HG03469 (cell line): Measurements from ENCODE around the gene ZNF219.

Experiments used
- ATAC-seq: cut with Tn5 transposase; IDR thresholded peaks from one replicate; pipeline ENCODE4 v1.9.1; 2021; ENCODE audit warnings: mild to moderate bottlenecking, moderate library complexity, moderate number of reproducible peaks; ENCODE audit not compliant: unreplicated experiment

ZNF219 gene

DNA sequence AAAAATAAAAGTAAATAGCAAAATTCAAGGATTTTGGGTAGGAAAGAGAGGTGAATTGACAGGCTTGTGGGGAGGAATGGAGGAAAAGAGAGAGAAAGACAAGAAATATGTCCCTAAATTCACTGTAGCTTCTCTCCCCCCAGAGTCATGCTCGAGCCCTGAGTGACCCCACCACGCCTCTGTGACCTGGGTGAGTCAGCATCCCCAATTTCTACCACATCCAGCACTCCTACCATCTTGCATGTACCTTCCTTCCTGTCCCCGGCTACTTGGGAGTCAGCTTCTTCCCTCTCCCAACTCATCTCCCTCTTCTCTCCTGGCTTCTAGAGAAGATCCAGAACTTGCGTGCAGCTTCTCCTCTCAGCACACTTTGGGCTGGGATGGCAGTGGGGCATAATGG lies 9.8 kb downstream of the ZNF219 start:
- no peak for ATAC-seq

- ATAC-seq, result peak; percentile 63
Observed at GRCh38 chr14:21087294-21088091, 11.0 kb downstream of the ZNF219 start.

GRCh38 chr14:21086908-21087293 lies 11.6 kb downstream of the ZNF219 start:
- ATAC-seq, result no peak

- no peak for ATAC-seq
Observed at GRCh38 chr14:21084998-21085853, 13.2 kb downstream of the ZNF219 start.

- no peak for ATAC-seq
Observed at GRCh38 chr14:21084396-21084795, 14.1 kb downstream of the ZNF219 start.

- ATAC-seq, result no peak
Observed at GRCh38 chr14:21083565-21084325, 14.7 kb downstream of the ZNF219 start.

DNA sequence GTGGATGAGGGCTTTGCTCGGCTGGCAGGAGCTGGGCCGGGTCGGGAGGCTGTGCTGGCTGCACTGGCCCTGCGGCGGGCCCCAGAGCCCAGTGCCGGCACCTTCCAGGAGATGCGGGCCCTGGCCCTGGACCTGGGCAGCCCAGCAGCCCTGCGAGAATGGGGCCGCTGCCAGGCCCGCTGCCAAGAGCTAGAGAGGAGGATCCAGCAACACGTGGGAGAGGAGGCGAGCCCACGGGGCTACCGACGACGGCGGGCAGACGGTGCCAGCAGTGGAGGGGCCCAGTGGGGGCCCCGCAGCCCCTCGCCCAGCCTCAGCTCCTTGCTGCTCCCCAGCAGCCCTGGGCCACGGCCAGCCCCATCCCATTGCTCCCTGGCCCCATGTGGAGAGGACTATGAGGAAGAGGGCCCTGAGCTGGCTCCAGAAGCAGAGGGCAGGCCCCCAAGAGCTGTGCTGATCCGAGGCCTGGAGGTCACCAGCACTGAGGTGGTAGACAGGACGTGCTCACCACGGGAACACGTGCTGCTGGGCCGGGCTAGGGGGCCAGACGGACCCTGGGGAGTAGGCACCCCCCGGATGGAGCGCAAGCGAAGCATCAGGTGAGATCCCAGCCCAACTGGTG lies 16.8 kb downstream of the ZNF219 start:
- no peak for ATAC-seq

DNA sequence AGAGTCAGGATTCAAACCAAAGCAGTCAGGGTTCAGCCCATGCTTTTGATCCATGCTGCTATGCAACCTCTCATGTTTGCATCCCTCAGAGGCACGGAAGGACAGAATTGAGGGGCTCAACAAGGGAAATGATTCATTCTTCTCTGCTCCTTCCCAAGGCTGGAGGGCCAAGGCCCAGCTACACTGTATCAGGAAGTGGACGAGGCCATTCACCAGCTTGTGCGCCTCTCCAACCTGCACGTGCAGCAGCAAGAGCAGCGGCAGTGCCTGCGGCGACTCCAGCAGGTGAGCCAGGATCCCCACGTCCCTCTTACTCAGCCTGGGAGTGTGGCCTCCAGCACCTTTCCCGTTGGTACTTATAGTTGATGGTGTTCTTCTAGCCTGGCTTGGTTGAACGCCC lies 19.7 kb downstream of the ZNF219 start:
- ATAC-seq, result no peak

GRCh38 chr14:21078287-21078686 lies 20.2 kb downstream of the ZNF219 start:
- no peak for ATAC-seq

GRCh38 chr14:21077672-21078071 lies 20.8 kb downstream of the ZNF219 start:
- no peak for ATAC-seq

DNA sequence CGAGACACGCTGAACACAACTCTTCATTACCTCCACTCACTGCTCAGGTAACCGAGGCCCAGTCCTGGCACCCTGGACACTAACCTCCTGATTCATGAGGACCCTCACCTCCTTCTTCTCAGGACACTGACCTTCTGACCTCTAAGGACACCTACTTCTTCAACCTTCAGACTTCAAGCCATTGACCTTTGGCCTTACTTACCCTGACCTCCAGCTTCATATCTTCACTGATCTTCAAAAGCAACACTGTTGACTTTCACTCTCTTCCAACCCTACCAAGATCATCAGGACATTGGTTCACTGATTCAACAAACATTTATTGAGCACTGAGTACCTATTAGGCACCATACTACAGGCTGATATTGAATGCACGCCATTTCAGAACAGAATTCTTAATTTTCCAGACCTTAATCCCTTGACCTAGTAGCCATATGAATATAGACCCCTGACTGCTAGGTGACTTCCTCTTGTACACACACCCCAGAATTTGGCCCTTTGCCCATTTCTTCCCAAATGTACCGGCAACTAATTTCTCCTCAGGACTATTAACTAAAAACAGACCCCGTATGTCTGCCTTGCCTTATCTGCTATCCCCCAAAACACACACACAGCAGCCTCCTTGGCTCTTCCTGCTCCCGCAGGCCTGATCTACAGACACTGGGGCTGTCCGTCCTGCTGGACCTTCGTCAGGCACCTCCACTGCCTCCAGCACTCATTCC lies 22.6 kb downstream of the ZNF219 start:
- ATAC-seq, result no peak

DNA sequence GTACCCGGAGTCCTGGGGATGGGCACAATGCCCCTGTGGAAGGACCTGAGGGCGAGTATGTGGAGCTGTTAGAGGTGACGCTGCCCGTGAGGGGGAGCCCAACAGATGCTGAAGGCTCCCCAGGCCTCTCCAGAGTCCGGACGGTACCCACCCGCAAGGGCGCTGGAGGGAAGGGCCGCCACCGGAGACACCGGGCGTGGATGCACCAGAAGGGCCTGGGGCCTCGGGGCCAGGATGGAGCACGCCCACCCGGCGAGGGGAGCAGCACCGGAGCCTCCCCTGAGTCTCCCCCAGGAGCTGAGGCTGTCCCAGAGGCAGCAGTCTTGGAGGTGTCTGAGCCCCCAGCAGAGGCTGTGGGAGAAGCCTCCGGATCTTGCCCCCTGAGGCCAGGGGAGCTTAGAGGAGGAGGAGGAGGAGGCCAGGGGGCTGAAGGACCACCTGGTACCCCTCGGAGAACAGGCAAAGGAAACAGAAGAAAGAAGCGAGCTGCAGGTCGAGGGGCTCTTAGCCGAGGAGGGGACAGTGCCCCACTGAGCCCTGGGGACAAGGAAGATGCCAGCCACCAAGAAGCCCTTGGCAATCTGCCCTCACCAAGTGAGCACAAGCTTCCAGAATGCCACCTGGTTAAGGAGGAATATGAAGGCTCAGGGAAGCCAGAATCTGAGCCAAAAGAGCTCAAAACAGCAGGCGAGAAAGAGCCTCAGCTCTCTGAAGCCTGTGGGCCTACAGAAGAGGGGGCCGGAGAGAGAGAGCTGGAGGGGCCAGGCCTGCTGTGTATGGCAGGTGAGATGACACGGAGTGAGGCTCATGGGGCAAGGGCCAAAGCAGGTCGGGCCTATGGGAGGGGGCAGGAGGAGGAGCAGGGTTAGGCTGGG lies 23.8 kb downstream of the ZNF219 start:
- ATAC-seq, result no peak

GRCh38 chr14:21073921-21074320 lies 24.5 kb downstream of the ZNF219 start:
- ATAC-seq, result no peak

DNA sequence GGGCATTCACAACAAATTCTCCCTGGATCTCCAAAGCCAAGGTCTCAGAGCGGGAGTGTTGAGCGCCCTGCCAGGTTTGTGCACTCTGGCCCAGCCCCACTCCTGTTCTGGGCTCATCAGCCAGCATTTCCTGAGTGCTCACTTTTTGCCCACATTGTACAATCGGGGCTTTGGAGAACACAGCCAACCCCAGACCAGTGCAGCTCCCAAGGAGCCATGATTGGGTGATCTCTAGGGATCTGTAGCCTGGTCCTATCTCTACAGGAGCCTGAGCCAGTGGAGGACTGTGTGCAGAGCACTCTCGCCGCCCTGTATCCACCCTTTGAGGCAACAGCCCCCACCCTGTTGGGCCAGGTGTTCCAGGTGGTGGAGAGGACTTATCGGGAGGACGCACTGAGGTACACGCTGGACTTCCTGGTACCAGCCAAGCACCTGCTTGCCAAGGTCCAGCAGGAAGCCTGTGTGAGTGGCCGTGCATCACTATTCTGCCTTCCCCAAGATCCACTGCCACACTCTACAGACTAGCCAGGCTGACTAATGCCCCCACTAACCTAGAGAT lies 25.6 kb downstream of the ZNF219 start:
- ATAC-seq, result no peak

DNA sequence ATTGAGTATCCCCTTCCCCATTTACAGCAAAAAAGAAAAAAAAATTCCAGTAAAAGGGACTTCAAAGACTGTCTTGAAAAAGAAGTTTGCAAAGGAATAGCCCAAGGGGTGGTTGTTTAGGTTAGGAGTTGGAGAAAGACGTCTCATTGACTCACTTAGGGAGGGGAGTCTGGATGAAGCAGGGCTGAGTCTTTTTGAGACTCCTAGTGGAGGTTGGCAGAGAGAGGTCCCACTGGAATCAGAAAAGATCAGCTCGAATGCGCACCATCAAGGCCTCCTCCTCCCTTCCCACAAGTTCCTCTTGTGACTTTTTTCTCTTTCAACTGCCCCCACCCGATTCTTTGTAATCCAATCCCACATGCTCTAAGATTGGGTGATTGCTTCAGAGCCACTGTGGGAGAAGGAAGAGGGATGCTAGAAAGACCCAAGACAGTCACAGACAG lies 26.4 kb downstream of the ZNF219 start:
- ATAC-seq, result no peak

DNA sequence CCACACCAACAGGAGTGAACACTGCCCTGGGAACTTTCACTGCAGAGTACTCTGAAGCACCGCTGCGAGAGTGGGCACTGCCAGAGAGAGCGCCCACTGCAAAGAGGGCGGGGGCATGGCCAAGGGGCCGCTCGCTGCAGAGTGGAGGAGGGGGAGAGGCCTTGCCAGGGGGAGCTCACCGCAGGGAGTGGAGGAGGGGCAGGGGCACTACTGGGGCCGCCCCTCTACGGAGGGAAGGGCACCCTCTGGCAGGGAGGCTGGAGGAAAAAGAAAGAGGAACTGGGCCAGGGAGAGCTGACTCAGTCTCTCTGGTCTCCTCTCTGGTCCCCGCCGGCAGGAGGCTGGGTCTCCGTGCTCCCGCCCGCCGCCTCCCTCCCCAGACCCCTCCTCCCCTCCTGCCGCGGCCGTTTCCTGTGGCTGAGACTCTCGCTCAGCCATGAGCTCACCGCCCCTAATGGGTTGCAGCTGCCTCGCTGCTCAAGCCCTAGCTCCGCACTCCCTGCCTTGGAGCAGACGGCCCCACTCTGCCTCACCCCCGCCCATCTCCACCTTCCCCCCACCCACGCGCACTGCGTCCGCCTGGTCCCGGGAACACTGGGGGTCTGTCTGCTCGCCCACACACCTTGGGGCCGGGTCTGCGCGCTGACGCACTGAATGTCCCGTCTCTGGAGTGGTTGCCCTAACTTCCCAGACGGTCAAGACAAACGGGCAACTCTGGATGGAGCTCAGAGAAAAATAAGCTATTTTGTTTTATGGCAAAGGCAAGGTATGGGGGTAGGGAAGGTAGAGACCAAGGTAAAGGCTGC lies 27.0 kb downstream of the ZNF219 start:
- peak; percentile 62 for ATAC-seq

DNA sequence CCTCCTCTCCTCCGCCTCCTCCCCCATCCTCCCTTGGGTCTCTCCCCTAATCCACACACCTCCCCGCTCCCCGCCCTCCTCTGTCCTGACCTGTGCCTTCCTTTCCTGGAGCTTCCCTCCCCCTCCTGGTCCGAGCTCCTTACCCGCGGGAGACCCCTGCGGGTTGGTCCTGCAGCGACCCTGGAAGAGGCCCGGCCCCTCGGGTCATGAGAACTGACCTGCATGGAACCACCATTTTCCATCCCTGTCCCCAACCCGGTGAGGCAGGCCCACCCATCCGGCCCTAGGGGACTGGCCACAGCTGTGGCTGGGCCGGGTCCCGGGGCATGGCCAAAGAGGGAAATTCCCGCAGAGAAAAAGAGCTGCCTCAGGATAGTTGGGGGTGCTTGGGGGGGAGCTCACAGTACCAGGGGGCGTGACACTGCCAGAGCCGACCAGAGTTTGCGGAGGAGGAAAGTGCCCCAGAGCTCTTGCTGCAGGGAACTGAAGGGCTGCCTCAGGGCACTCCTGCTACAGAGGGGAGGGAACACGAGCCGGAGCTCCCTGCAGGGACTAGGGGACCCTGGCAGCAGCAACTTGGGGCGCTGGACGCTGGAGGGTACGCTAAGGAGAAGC lies 27.7 kb downstream of the ZNF219 start:
- ATAC-seq, result no peak
